Activated CD4-positive, alpha-beta T cell treated with anti-CD3 and anti-CD28 coated beads, Interleukin-2, amount 50 U/mL, for 16 hours (primary cell): ENCODE data around the gene HDAC11.
"Not testable (repeated sequence)": the region's sequence is repeated elsewhere in the genome, so short reads cannot be mapped to it uniquely, and the experiment has no call there.

Experiments used
- DNase-seq: peaks from one replicate; pipeline ENCODE4 v3.0.0-alpha.2; 2020

The HDAC11 gene

GRCh38 chr3:13508496-13508895 lies 28.4 kb downstream of the HDAC11 start:
- DNase-seq, result no peak

GRCh38 chr3:13509059-13509815 lies 29.1 kb downstream of the HDAC11 start:
- no peak for DNase-seq

- no peak for DNase-seq
Observed at GRCh38 chr3:13509816-13510192, 29.7 kb downstream of the HDAC11 start.

- DNase-seq, result no peak
Observed at GRCh38 chr3:13512451-13512850, 32.3 kb downstream of the HDAC11 start.

- DNase-seq, result no peak
Observed at GRCh38 chr3:13513051-13513912, 33.2 kb downstream of the HDAC11 start.

GRCh38 chr3:13513913-13514517 lies 33.9 kb downstream of the HDAC11 start:
- no peak for DNase-seq

GRCh38 chr3:13514639-13515435 lies 34.7 kb downstream of the HDAC11 start:
- DNase-seq, result no peak

GRCh38 chr3:13515786-13516759 lies 36.0 kb downstream of the HDAC11 start:
- DNase-seq, result no peak

- DNase-seq, result no peak
Observed at GRCh38 chr3:13516760-13517135, 36.6 kb downstream of the HDAC11 start.

- no peak for DNase-seq
Observed at GRCh38 chr3:13517253-13517977, 37.3 kb downstream of the HDAC11 start.

GRCh38 chr3:13518516-13518953 lies 38.4 kb downstream of the HDAC11 start:
- DNase-seq, result no peak

- no peak for DNase-seq
Observed at GRCh38 chr3:13519006-13519791, 39.1 kb downstream of the HDAC11 start.

- DNase-seq, result no peak
Observed at GRCh38 chr3:13520326-13520880, 40.3 kb downstream of the HDAC11 start.

- no peak for DNase-seq
Observed at GRCh38 chr3:13521309-13521708, 41.2 kb downstream of the HDAC11 start.

- DNase-seq, result not testable (repeated sequence)
Observed at GRCh38 chr3:13521749-13522148, 41.6 kb downstream of the HDAC11 start.

GRCh38 chr3:13522236-13522635 lies 42.1 kb downstream of the HDAC11 start:
- DNase-seq, result no peak

- no peak for DNase-seq
Observed at GRCh38 chr3:13524979-13525669, 45.0 kb downstream of the HDAC11 start.

- DNase-seq, result no peak
Observed at GRCh38 chr3:13525827-13526625, 45.9 kb downstream of the HDAC11 start.
